ENCODE results near the gene SOCS1. TPM values are rescaled to one million over a fixed set of nuclear protein-coding genes. Genes with fewer than 3 reads are reported as not detected.

Gene SOCS1
- total RNA-seq, 2 donors from 2014 or later, result 2.6 to 8.2 TPM

GRCh38 chr16:11253995-11254912, 1.8 kb downstream of the SOCS1 start:
- 35% methylated on average over 29 of the region's 29 CpGs for WGBS
- Histone ChIP-seq H3K27me3 (replicated peaks; ENCODE audit: insufficient read depth) (no peaks in the 10 kb centered on the region), H3K4me1 (replicated peaks) (no peaks in the 10 kb centered on the region), H3K4me3 (peak overlapping the region; percentile 73 to 93), H3K27ac (peak overlapping the region in 1 of 2 donors; percentile 21), H3K9me3 (no peaks in the 10 kb centered on the region), H3K36me3 (no peaks in the 10 kb centered on the region)
- intact Hi-C loops (cut with DNase I), result loop anchor here (2.0 to 10.0 kb wide), 3 partner anchors 95 to 149 kb away; no protein-coding TSS in a partner anchor
- no peak for TF ChIP-seq POLR2AphosphoS5 (IDR thresholded peaks at IDR 0.05)
- TF ChIP-seq, protein P1, sequence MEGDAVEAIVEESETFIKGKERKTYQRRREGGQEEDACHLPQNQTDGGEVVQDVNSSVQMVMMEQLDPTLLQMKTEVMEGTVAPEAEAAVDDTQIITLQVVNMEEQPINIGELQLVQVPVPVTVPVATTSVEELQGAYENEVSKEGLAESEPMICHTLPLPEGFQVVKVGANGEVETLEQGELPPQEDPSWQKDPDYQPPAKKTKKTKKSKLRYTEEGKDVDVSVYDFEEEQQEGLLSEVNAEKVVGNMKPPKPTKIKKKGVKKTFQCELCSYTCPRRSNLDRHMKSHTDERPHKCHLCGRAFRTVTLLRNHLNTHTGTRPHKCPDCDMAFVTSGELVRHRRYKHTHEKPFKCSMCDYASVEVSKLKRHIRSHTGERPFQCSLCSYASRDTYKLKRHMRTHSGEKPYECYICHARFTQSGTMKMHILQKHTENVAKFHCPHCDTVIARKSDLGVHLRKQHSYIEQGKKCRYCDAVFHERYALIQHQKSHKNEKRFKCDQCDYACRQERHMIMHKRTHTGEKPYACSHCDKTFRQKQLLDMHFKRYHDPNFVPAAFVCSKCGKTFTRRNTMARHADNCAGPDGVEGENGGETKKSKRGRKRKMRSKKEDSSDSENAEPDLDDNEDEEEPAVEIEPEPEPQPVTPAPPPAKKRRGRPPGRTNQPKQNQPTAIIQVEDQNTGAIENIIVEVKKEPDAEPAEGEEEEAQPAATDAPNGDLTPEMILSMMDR (IDR thresholded peaks at IDR 0.05), result no peak
- no peak for TF ChIP-seq POLR2A (IDR thresholded peaks at IDR 0.05)
- DNase-seq (ENCODE audit: low spot score), result no peak

- TF ChIP-seq POLR2A (IDR thresholded peaks at IDR 0.05) (no peak), POLR2AphosphoS5 (IDR thresholded peaks at IDR 0.05) (no peak)
- TF ChIP-seq, protein P1 (IDR thresholded peaks at IDR 0.05), result no peak
- 68% methylated on average over 5 of the region's 5 CpGs for WGBS
- no peaks in the 10 kb centered on the region for H3K9me3 ChIP-seq
- H3K27ac ChIP-seq, result no peak overlapping the region
- intact Hi-C loops (cut with DNase I), result loop anchor here (10.0 kb wide), 2 partner anchors 119 to 149 kb away; no protein-coding TSS in a partner anchor
- no peaks in the 10 kb centered on the region for H3K27me3 ChIP-seq (replicated peaks; ENCODE audit: insufficient read depth)
- DNase-seq (ENCODE audit: low spot score), result no peak
- H3K4me1 ChIP-seq (replicated peaks), result no peaks in the 10 kb centered on the region
- no peak overlapping the region for H3K4me3 ChIP-seq
- no peaks in the 10 kb centered on the region for H3K36me3 ChIP-seq
These were observed 2.7 kb downstream of the SOCS1 start for GRCh38 chr16:11253009-11253994.

GRCh38 chr16:11252482-11252931, 3.5 kb downstream of the SOCS1 start:
- H3K27me3 ChIP-seq (replicated peaks; ENCODE audit: insufficient read depth), result no peaks in the 10 kb centered on the region
- TF ChIP-seq POLR2A (IDR thresholded peaks at IDR 0.05), result no peak
- TF ChIP-seq, protein P1 (IDR thresholded peaks at IDR 0.05), result no peak
- no peak for TF ChIP-seq POLR2AphosphoS5 (IDR thresholded peaks at IDR 0.05)
- 84% methylated on average over 8 of the region's 8 CpGs for WGBS
- DNase-seq (ENCODE audit: low spot score), result no peak
- no peak overlapping the region for H3K27ac ChIP-seq
- no peaks in the 10 kb centered on the region for H3K9me3 ChIP-seq
- H3K4me1 ChIP-seq (replicated peaks), result no peaks in the 10 kb centered on the region
- no peaks in the 10 kb centered on the region for H3K36me3 ChIP-seq
- H3K4me3 ChIP-seq, result no peak overlapping the region
- intact Hi-C loops (cut with DNase I), result loop anchor here (10.0 kb wide), 2 partner anchors 118 to 148 kb away; no protein-coding TSS in a partner anchor

GRCh38 chr16:11251525-11252481, 4.2 kb downstream of the SOCS1 start:
- Histone ChIP-seq H3K4me3 (no peak overlapping the region), H3K4me1 (replicated peaks) (no peaks in the 10 kb centered on the region), H3K27ac (no peak overlapping the region), H3K27me3 (replicated peaks; ENCODE audit: insufficient read depth) (no peaks in the 10 kb centered on the region), H3K36me3 (no peaks in the 10 kb centered on the region), H3K9me3 (no peaks in the 10 kb centered on the region)
- intact Hi-C loops (cut with DNase I), result loop anchor here (10.0 kb wide), 2 partner anchors 117 to 147 kb away; no protein-coding TSS in a partner anchor
- 74% methylated on average over 18 of the region's 18 CpGs for WGBS
- no peak for DNase-seq (ENCODE audit: low spot score)
- no peak for TF ChIP-seq POLR2AphosphoS5 (IDR thresholded peaks at IDR 0.05)
- TF ChIP-seq, protein P1 (IDR thresholded peaks at IDR 0.05), result no peak
- TF ChIP-seq POLR2A (IDR thresholded peaks at IDR 0.05), result no peak
